ENCODE results near the gene SPATA18. TPM values are rescaled to one million over a fixed set of nuclear protein-coding genes. Genes with fewer than 3 reads are reported as not detected.

SPATA18 gene
- total RNA-seq, 2 experiments from 2014 or later, result not detected

GRCh38 chr4:52036886-52037530, 14.1 kb upstream of the SPATA18 start:
- Histone ChIP-seq H3K4me3 (ENCODE audit: low read length) (peak overlapping the region; percentile 69), H3K27me3 (ENCODE audit: control insufficient read depth in 1 of 2, insufficient read depth in 2 of 2, low read length in 2 of 2) (no peaks in the 10 kb centered on the region), H3K27ac (ENCODE audit: low read depth in 1 of 2, low read length in 2 of 2) (no peak overlapping the region), H3K36me3 (ENCODE audit: insufficient read depth, low read length) (no peaks in the 10 kb centered on the region), H3K4me1 (ENCODE audit: insufficient read depth, low read length) (peaks cover 10% of the 10 kb centered on the region), H3K9me3 (ENCODE audit: control insufficient read depth in 1 of 2, insufficient read depth in 1 of 2, low read length in 2 of 2) (no peaks in the 10 kb centered on the region)
- Mint-ChIP-seq H3K36me3 (ENCODE audit: low read depth) (peaks cover 3% of the 10 kb centered on the region), H3K4me1 (ENCODE audit: low read depth) (peaks cover 39% of the 10 kb centered on the region), H3K9me3 (no peaks in the 10 kb centered on the region), H3K27me3 (peaks cover 9% of the 10 kb centered on the region), H3K27ac (peak overlapping the region; percentile 21), H3K4me3 (peak overlapping the region; percentile 77)
- intact Hi-C loops (cut with DNase I, micrococcal nuclease), result loop anchor here in 1 of 2 experiments (5.0 kb wide), 1 partner anchor 195 kb away; the partner anchor contains the start of gene DCUN1D4
- ChIA-PET CTCF (interaction anchor here (1.4 kb wide), 1 partner anchor 9 kb away, joined by 3 read pairs; no protein-coding TSS in a partner anchor), POLR2A (interaction anchor here (1.2 kb wide), 1 partner anchor 194 kb away, joined by 6 read pairs; the partner anchor contains the start of gene DCUN1D4)
- TF ChIP-seq CTCF (IDR thresholded peaks at IDR 0.05), result no peak
- DNase-seq (no peak), ATAC-seq (ENCODE audit: poor library complexity) (no peak)

DNA sequence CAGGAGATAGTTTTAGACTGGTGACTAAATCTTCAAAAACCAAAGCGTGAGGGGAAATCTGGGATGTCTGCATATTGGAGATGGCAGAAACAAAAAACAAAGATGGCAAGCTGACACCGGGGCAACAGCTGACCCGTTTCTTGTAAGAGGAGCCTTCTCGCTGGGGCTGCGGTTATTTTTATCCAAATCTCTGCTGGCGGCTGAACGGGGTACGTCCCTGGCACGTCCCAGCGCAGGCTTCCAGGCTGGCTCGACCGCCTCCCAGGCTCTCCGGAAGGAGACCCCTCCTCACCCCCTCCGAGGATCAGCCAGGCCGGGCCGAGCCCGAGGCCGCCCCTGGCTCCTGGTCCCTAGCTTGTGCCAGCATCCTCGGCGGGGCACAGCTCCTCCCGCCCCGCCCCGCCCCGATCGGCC, 13.4 kb upstream of the SPATA18 start:
- intact Hi-C loops (cut with DNase I, micrococcal nuclease), result loop anchor here in 1 of 2 experiments (5.0 kb wide), 1 partner anchor 195 kb away; the partner anchor contains the start of gene DCUN1D4
- ATAC-seq (ENCODE audit: poor library complexity), result peak; percentile 32
- Histone ChIP-seq H3K9me3 (ENCODE audit: control insufficient read depth in 1 of 2, insufficient read depth in 1 of 2, low read length in 2 of 2) (no peaks in the 10 kb centered on the region), H3K27me3 (ENCODE audit: control insufficient read depth in 1 of 2, insufficient read depth in 2 of 2, low read length in 2 of 2) (peaks cover 0 to under 1% of the 10 kb centered on the region in 2 experiments), H3K27ac (ENCODE audit: low read depth in 1 of 2, low read length in 2 of 2) (no peak overlapping the region), H3K36me3 (ENCODE audit: insufficient read depth, low read length) (no peaks in the 10 kb centered on the region), H3K4me1 (ENCODE audit: insufficient read depth, low read length) (peaks cover 10% of the 10 kb centered on the region), H3K4me3 (ENCODE audit: low read length) (peak overlapping the region; percentile 69)
- Mint-ChIP-seq H3K4me1 (ENCODE audit: low read depth) (peaks cover 39% of the 10 kb centered on the region), H3K4me3 (peak overlapping the region; percentile 77), H3K27me3 (peaks cover 14% of the 10 kb centered on the region), H3K27ac (peak overlapping the region; percentile 21), H3K9me3 (no peaks in the 10 kb centered on the region), H3K36me3 (ENCODE audit: low read depth) (no peaks in the 10 kb centered on the region)
- ChIA-PET POLR2A (interaction anchor here (1.0 to 2.3 kb wide), 3 partner anchors 10 to 195 kb away, joined by 4 to 20 read pairs (median 8); partner anchors contain the start of gene DCUN1D4), CTCF (no interaction called here)
- peak in 5 of 14 experiments; percentile 1 to 29 (median 11) for DNase-seq
- no peak for TF ChIP-seq CTCF (IDR thresholded peaks at IDR 0.05)

GRCh38 chr4:52038103-52038912, 12.8 kb upstream of the SPATA18 start, which contains the start of gene SGCB:
Gene SGCB, minus strand, starts transcription at chr4:52038299. Its CDS starts 40 bp downstream, at chr4:52038259.
- no peaks in the 10 kb centered on the region for H3K36me3 Mint-ChIP-seq (ENCODE audit: low read depth)
- intact Hi-C loops (cut with DNase I, micrococcal nuclease), result loop anchor here in 1 of 2 experiments (5.0 kb wide), 1 partner anchor 196 kb away; the partner anchor contains the start of gene DCUN1D4
- Histone ChIP-seq H3K4me3 (ENCODE audit: low read length) (peak within 1 kb of the TSS; percentile 69), H3K27me3 (ENCODE audit: control insufficient read depth in 1 of 2, insufficient read depth in 2 of 2, low read length in 2 of 2) (peaks cover 0 to 4% of the 10 kb centered on the region in 2 experiments), H3K4me1 (ENCODE audit: insufficient read depth, low read length) (peaks cover 10% of the 10 kb centered on the region), H3K27ac (ENCODE audit: low read depth in 1 of 2, low read length in 2 of 2) (no peak within 1 kb of the TSS), H3K36me3 (ENCODE audit: insufficient read depth, low read length) (no peaks in the 10 kb centered on the region), H3K9me3 (ENCODE audit: control insufficient read depth in 1 of 2, insufficient read depth in 1 of 2, low read length in 2 of 2) (no peaks in the 10 kb centered on the region)
- no peak for TF ChIP-seq CTCF (IDR thresholded peaks at IDR 0.05)
- peaks cover 20% of the 10 kb centered on the region for H3K27me3 Mint-ChIP-seq
- DNase-seq (peak; percentile 48 to 83 (median 69)), ATAC-seq (ENCODE audit: poor library complexity) (peak; percentile 93)
- H3K4me1 Mint-ChIP-seq (ENCODE audit: low read depth), result peaks cover 39% of the 10 kb centered on the region
- H3K4me3 Mint-ChIP-seq, result peak within 1 kb of the TSS; percentile 84
- CTCF ChIA-PET, result no interaction called here
- peak within 1 kb of the TSS; percentile 60 for H3K27ac Mint-ChIP-seq
- POLR2A ChIA-PET, result interaction anchor here (1.0 to 2.3 kb wide), 3 partner anchors 11 to 195 kb away, joined by 4 to 20 read pairs (median 8); partner anchors contain the start of gene DCUN1D4
- no peaks in the 10 kb centered on the region for H3K9me3 Mint-ChIP-seq

All from CD4-positive, alpha-beta T cell (primary cell).